ENCODE results near the gene PDE10A. TPM values are rescaled to one million over a fixed set of nuclear protein-coding genes. Genes with fewer than 3 reads are reported as not detected.
"Not testable (repeated sequence)": the region's sequence is repeated elsewhere in the genome, so short reads cannot be mapped to it uniquely, and the experiment has no call there.

PDE10A gene
- total and polyA plus RNA-seq, 4 experiments from 2014 or later = not detected

DNA sequence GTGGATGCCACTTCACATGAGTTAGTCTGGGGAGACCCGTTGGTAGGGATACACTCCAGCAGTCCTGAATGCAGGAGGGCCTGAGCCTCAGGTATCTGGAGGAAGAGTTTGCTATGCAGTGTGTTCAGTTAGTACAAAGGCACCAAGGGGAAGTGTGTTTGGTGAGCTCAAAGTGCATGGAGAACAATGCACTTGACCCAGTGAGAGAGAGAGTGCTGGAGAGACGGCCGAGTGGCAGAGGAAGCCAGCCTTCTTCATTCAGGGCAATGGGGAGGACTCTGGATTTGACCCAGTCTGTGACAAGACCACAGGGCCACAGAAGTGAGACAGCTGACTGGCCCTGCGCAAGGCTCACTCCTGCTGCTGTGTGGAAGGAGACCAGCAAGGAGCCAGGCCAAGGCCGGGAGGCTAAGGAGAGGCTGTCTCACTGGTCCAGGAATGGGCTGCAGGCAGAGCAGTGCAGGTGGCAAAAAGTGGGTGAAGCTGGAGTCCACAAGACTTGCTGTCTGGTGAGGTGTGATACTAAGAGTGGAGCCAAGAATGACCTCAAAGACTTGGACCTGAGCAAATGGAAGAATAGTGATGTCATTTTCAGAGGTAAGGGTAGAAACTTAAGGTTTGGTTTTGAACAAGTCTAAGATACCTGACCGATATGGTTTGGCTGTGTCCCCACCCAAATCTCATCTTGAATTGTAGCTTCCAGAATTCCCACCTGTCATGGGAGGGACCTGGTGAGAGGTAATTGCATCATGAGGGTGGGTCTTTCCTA, 38.0 kb downstream of the PDE10A start:
- peaks cover 0 to 2% of the 10 kb centered on the region in 2 donors for H3K27me3 Mint-ChIP-seq
- no peak overlapping the region for H3K27ac Mint-ChIP-seq
- CTCF ChIA-PET (ENCODE audit: partially characterized antibody) = no interaction called here

DNA sequence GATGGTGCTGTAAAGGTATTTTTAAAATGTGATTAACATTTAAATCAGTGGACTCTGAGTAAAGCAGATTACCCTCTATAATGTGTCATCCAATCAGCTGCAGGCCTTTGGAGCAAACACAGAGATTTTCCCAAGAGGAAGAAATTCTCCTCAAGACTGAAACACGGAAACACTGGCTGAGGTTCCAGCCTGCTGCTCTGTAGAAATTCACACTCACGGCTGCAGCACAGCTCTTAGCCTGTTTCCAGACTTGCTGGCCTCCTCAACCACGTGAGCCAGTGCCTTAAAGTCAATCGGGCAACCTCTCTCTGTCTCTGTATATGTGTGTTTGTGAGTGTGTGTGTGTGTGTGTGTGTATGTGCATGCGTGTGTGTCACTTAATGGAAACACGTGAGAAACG, 41.1 kb downstream of the PDE10A start:
- Mint-ChIP-seq H3K27me3 (no peaks in the 10 kb centered on the region), H3K36me3 (no peaks in the 10 kb centered on the region), H3K27ac (no peak overlapping the region), H3K4me3 (no peak overlapping the region), H3K9me3 (peaks cover 0 to 4% (median 0%) of the 10 kb centered on the region in 8 donors), H3K4me1 (no peaks in the 10 kb centered on the region)
- H3K4me1 ChIP-seq (ENCODE audit: insufficient read depth, low read length) = no peaks in the 10 kb centered on the region
- H3K36me3 ChIP-seq (ENCODE audit: insufficient read depth, low read length) = no peaks in the 10 kb centered on the region
- H3K9me3 ChIP-seq (ENCODE audit: control insufficient read depth in 1 of 2, low read length in 2 of 2) = no peaks in the 10 kb centered on the region
- ChIA-PET CTCF (ENCODE audit: partially characterized antibody) (no interaction called here), POLR2A (ENCODE audit: partially characterized antibody) (interaction anchor here (0.7 kb wide), 1 partner anchor 218 kb away, joined by 5 read pairs; no protein-coding TSS in a partner anchor)
- H3K27me3 ChIP-seq (ENCODE audit: insufficient read depth, low read length) = no peaks in the 10 kb centered on the region
- intact Hi-C loops (cut with micrococcal nuclease) = no loop called here
- H3K4me3 ChIP-seq (ENCODE audit: low read length in 2 of 2) = no peak overlapping the region
- DNase-seq = no peak
- no peak overlapping the region for H3K27ac ChIP-seq (ENCODE audit: low read depth, low read length)

More for the DNA sequence above, 38.0 kb downstream of the PDE10A start:
- no peaks in the 10 kb centered on the region for H3K4me1 Mint-ChIP-seq
- no peaks in the 10 kb centered on the region for H3K36me3 ChIP-seq (ENCODE audit: insufficient read depth, low read length)
- no peak for DNase-seq
- H3K27ac ChIP-seq (ENCODE audit: low read depth, low read length) = no peak overlapping the region
- H3K4me1 ChIP-seq (ENCODE audit: insufficient read depth, low read length) = no peaks in the 10 kb centered on the region
- POLR2A ChIA-PET (ENCODE audit: partially characterized antibody) = no interaction called here
- no peak overlapping the region for H3K4me3 ChIP-seq (ENCODE audit: low read length in 2 of 2)
- H3K4me3 Mint-ChIP-seq = no peak overlapping the region
- H3K9me3 Mint-ChIP-seq = peaks cover 0 to 5% (median 0%) of the 10 kb centered on the region in 8 donors
- H3K36me3 Mint-ChIP-seq = no peaks in the 10 kb centered on the region
- intact Hi-C loops (cut with micrococcal nuclease) = no loop called here
- no peaks in the 10 kb centered on the region for H3K9me3 ChIP-seq (ENCODE audit: control insufficient read depth in 1 of 2, low read length in 2 of 2)
- no peaks in the 10 kb centered on the region for H3K27me3 ChIP-seq (ENCODE audit: insufficient read depth, low read length)

DNA sequence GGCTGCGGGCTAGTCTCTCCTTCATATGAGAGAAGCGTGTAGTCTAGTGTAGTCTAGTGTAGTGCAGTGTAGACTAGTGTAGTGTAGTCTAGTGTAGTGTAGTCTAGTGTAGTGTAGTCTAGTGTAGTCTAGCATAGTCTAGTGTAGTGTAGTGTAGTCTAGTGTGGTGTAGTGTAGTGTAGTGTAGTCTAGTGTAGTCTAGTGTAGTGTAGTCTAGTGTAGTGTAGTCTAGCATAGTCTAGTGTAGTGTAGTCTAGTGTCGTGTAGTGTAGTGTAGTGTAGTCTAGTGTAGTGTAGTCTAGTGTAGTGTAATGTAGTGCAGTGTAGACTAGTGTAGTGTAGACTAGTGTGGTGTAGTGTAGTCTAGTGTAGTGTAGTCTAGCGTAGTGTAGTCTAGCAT, 44.1 kb downstream of the PDE10A start:
- DNase-seq; H3K27ac Mint-ChIP-seq; intact Hi-C loops (cut with micrococcal nuclease); H3K27me3 Mint-ChIP-seq; H3K36me3 ChIP-seq (ENCODE audit: insufficient read depth, low read length); H3K9me3 ChIP-seq (ENCODE audit: control insufficient read depth in 1 of 2, low read length in 2 of 2); H3K4me1 Mint-ChIP-seq; H3K4me3 Mint-ChIP-seq; CTCF ChIA-PET (ENCODE audit: partially characterized antibody); H3K4me3 ChIP-seq (ENCODE audit: low read length in 2 of 2); H3K27me3 ChIP-seq (ENCODE audit: insufficient read depth, low read length); H3K27ac ChIP-seq (ENCODE audit: low read depth, low read length); H3K4me1 ChIP-seq (ENCODE audit: insufficient read depth, low read length); POLR2A ChIA-PET (ENCODE audit: partially characterized antibody); H3K9me3 Mint-ChIP-seq; H3K36me3 Mint-ChIP-seq: not testable (repeated sequence)

DNA sequence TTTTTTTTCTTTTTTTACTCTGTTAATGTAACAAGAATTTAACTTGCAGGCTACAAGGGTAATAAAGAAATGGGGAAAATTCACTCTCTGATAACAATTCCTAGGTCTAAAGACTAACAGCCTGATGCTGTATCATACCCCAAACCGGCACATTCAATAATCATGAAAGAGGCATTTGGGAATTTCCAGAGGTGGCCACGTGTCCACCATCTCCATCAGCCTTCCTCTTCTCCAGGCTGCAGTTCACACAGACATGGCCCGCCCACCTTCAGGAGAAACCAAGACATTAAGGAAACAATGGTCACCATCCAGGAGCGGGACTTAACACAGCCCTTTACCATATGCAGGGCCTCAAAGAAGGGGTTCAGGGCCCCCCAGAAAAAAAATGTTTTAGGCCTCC, 44.8 kb downstream of the PDE10A start:
- Histone ChIP-seq H3K27me3 (ENCODE audit: insufficient read depth, low read length) (no peaks in the 10 kb centered on the region), H3K4me3 (ENCODE audit: low read length in 2 of 2) (no peak overlapping the region), H3K27ac (ENCODE audit: low read depth, low read length) (no peak overlapping the region), H3K36me3 (ENCODE audit: insufficient read depth, low read length) (no peaks in the 10 kb centered on the region), H3K4me1 (ENCODE audit: insufficient read depth, low read length) (no peaks in the 10 kb centered on the region), H3K9me3 (ENCODE audit: control insufficient read depth in 1 of 2, low read length in 2 of 2) (no peaks in the 10 kb centered on the region)
- Mint-ChIP-seq H3K27ac (no peak overlapping the region), H3K4me1 (peaks cover 0 to 1% (median 0%) of the 10 kb centered on the region in 4 donors), H3K4me3 (no peak overlapping the region), H3K36me3 (no peaks in the 10 kb centered on the region), H3K9me3 (peaks cover 0 to 1% (median 0%) of the 10 kb centered on the region in 8 donors), H3K27me3 (no peaks in the 10 kb centered on the region)
- CTCF ChIA-PET (ENCODE audit: partially characterized antibody) = no interaction called here
- POLR2A ChIA-PET (ENCODE audit: partially characterized antibody) = no interaction called here
- DNase-seq = no peak
- intact Hi-C loops (cut with micrococcal nuclease) = no loop called here

DNA sequence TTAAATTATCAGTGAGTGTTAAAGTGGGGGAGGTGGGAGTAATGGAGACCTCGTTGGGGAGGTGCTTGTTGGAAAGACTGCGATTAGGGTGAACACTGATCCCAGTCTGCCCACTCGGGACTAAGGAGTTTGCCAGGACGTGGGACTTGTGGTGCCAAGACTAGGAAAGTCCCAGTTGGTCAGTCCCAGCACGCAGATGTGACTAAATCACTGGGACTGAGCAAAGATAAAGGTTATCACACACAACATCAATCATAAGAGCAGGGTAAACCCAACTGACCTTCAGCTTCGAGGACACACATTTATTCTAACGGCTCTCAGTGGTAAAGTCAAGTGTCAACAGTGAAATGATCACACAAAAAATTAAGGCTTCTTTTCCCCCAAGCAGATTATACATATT, 45.5 kb downstream of the PDE10A start:
- Mint-ChIP-seq H3K27me3 (no peaks in the 10 kb centered on the region), H3K9me3 (peaks cover 0 to 1% (median 0%) of the 10 kb centered on the region in 8 donors), H3K36me3 (no peaks in the 10 kb centered on the region), H3K4me3 (no peak overlapping the region), H3K27ac (no peak overlapping the region), H3K4me1 (peaks cover 0 to 1% (median 0%) of the 10 kb centered on the region in 4 donors)
- H3K27me3 ChIP-seq (ENCODE audit: insufficient read depth, low read length) = no peaks in the 10 kb centered on the region
- no peak overlapping the region for H3K4me3 ChIP-seq (ENCODE audit: low read length in 2 of 2)
- intact Hi-C loops (cut with micrococcal nuclease) = no loop called here
- no peaks in the 10 kb centered on the region for H3K4me1 ChIP-seq (ENCODE audit: insufficient read depth, low read length)
- ChIA-PET POLR2A (ENCODE audit: partially characterized antibody) (no interaction called here), CTCF (ENCODE audit: partially characterized antibody) (no interaction called here)
- DNase-seq = no peak
- no peaks in the 10 kb centered on the region for H3K36me3 ChIP-seq (ENCODE audit: insufficient read depth, low read length)
- no peak overlapping the region for H3K27ac ChIP-seq (ENCODE audit: low read depth, low read length)
- no peaks in the 10 kb centered on the region for H3K9me3 ChIP-seq (ENCODE audit: control insufficient read depth in 1 of 2, low read length in 2 of 2)

DNA sequence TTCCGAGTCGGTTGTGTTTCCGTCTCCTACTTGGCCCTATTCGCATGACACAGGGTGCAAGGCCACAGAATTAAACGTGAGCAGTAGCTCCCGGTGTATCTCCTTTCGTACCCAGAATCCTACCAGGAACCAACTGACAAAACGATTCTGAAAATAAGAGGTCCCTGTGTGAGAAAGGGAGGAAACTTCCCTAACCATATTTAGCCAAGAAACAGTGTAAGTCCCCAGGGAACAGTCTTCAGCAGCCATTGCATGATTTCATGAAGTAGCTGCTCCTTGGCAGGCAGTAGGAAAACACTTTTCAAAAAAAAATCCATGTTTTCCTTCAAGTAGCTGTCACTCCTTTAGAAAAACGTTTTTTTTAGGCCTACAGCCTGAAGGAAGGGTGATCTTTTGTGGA, 46.9 kb downstream of the PDE10A start:
- Histone ChIP-seq H3K9me3 (ENCODE audit: control insufficient read depth in 1 of 2, low read length in 2 of 2) (no peaks in the 10 kb centered on the region), H3K4me1 (ENCODE audit: insufficient read depth, low read length) (no peaks in the 10 kb centered on the region), H3K27ac (ENCODE audit: low read depth, low read length) (no peak overlapping the region), H3K36me3 (ENCODE audit: insufficient read depth, low read length) (no peaks in the 10 kb centered on the region), H3K27me3 (ENCODE audit: insufficient read depth, low read length) (no peaks in the 10 kb centered on the region), H3K4me3 (ENCODE audit: low read length in 2 of 2) (no peak overlapping the region)
- Mint-ChIP-seq H3K4me1 (peaks cover 0 to 1% (median 0%) of the 10 kb centered on the region in 4 donors), H3K9me3 (peaks cover 0 to 3% (median 0%) of the 10 kb centered on the region in 8 donors), H3K36me3 (no peaks in the 10 kb centered on the region), H3K27me3 (no peaks in the 10 kb centered on the region), H3K4me3 (peak overlapping the region in 1 of 8 donors; percentile 33), H3K27ac (no peak overlapping the region)
- no peak for DNase-seq
- ChIA-PET POLR2A (ENCODE audit: partially characterized antibody) (no interaction called here), CTCF (ENCODE audit: partially characterized antibody) (no interaction called here)
- intact Hi-C loops (cut with micrococcal nuclease) = no loop called here

DNA sequence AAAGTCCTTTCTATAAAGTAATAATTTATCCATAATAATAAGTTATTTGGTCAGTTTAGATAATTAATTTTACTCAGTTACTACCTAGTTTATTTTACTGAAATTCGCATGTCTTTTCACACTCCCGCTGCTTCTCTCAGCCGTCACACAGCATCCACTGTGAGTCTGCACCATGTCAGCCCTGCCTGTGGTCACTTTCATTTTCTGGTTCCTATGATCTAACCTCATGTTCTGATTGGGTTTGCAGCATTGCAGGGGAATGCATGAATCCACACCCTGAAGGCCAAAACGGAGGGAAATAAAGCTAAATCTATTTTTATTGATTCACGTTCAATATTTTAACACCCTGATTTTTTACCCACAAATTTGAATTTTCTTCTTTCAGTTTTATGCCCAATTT, 47.4 kb downstream of the PDE10A start:
- Histone ChIP-seq H3K36me3 (ENCODE audit: insufficient read depth, low read length) (no peaks in the 10 kb centered on the region), H3K9me3 (ENCODE audit: control insufficient read depth in 1 of 2, low read length in 2 of 2) (no peaks in the 10 kb centered on the region), H3K27me3 (ENCODE audit: insufficient read depth, low read length) (no peaks in the 10 kb centered on the region), H3K4me3 (ENCODE audit: low read length in 2 of 2) (no peak overlapping the region), H3K27ac (ENCODE audit: low read depth, low read length) (no peak overlapping the region), H3K4me1 (ENCODE audit: insufficient read depth, low read length) (no peaks in the 10 kb centered on the region)
- intact Hi-C loops (cut with micrococcal nuclease) = no loop called here
- ChIA-PET CTCF (ENCODE audit: partially characterized antibody) (no interaction called here), POLR2A (ENCODE audit: partially characterized antibody) (no interaction called here)
- no peaks in the 10 kb centered on the region for H3K36me3 Mint-ChIP-seq
- peaks cover 0 to 1% (median 0%) of the 10 kb centered on the region in 4 donors for H3K4me1 Mint-ChIP-seq
- H3K27ac Mint-ChIP-seq = no peak overlapping the region
- no peaks in the 10 kb centered on the region for H3K27me3 Mint-ChIP-seq
- peak overlapping the region in 1 of 8 donors; percentile 33 for H3K4me3 Mint-ChIP-seq
- DNase-seq = no peak
- peaks cover 0 to 4% (median 0%) of the 10 kb centered on the region in 8 donors for H3K9me3 Mint-ChIP-seq
